Measurements from ENCODE around the gene GNAL.
"Not testable (repeated sequence)": the region's sequence is repeated elsewhere in the genome, so short reads cannot be mapped to it uniquely, and the experiment has no call there.

Gene GNAL

GRCh38 chr18:11688972-11689668 lies at the start of gene GNAL:
Gene GNAL, plus strand, starts transcription at chr18:11689264. Its CDS starts 300 bp downstream, at chr18:11689564.
- DNase-seq (ENCODE audit: low read depth in 2 of 2, low spot score in 1 of 2): no peak

- not testable (repeated sequence) for DNase-seq (ENCODE audit: low read depth in 2 of 2, low spot score in 1 of 2)
These were observed 41.8 kb upstream of the GNAL start for GRCh38 chr18:11647310-11647709.

- not testable (repeated sequence) for DNase-seq (ENCODE audit: low read depth in 2 of 2, low spot score in 1 of 2)
These were observed 41.3 kb upstream of the GNAL start for GRCh38 chr18:11647804-11648203.

- no peak for DNase-seq (ENCODE audit: low read depth in 2 of 2, low spot score in 1 of 2)
These were observed 39.2 kb upstream of the GNAL start for GRCh38 chr18:11649839-11650238.

- DNase-seq (ENCODE audit: low read depth in 2 of 2, low spot score in 1 of 2): no peak
These were observed 37.2 kb upstream of the GNAL start for GRCh38 chr18:11651899-11652298.

GRCh38 chr18:11653521-11653920 lies 35.5 kb upstream of the GNAL start:
- DNase-seq (ENCODE audit: low read depth in 2 of 2, low spot score in 1 of 2): no peak

- DNase-seq (ENCODE audit: low read depth in 2 of 2, low spot score in 1 of 2): no peak
These were observed 34.1 kb upstream of the GNAL start for GRCh38 chr18:11654736-11655605.

GRCh38 chr18:11655606-11655932 lies 33.5 kb upstream of the GNAL start:
- no peak for DNase-seq (ENCODE audit: low read depth in 2 of 2, low spot score in 1 of 2)

GRCh38 chr18:11657152-11657551 lies 31.9 kb upstream of the GNAL start:
- DNase-seq (ENCODE audit: low read depth in 2 of 2, low spot score in 1 of 2): no peak

- no peak for DNase-seq (ENCODE audit: low read depth in 2 of 2, low spot score in 1 of 2)
These were observed 31.5 kb upstream of the GNAL start for GRCh38 chr18:11657554-11657953.

- no peak for DNase-seq (ENCODE audit: low read depth in 2 of 2, low spot score in 1 of 2)
These were observed 31.0 kb upstream of the GNAL start for GRCh38 chr18:11658019-11658418.

GRCh38 chr18:11658989-11659388 lies 30.1 kb upstream of the GNAL start:
- no peak for DNase-seq (ENCODE audit: low read depth in 2 of 2, low spot score in 1 of 2)

- DNase-seq (ENCODE audit: low read depth in 2 of 2, low spot score in 1 of 2): no peak
These were observed 28.4 kb upstream of the GNAL start for GRCh38 chr18:11660691-11661090.

- DNase-seq (ENCODE audit: low read depth in 2 of 2, low spot score in 1 of 2): no peak
These were observed 27.6 kb upstream of the GNAL start for GRCh38 chr18:11661430-11661829.

GRCh38 chr18:11663439-11664029 lies 25.5 kb upstream of the GNAL start:
- no peak for DNase-seq (ENCODE audit: low read depth in 2 of 2, low spot score in 1 of 2)

- no peak for DNase-seq (ENCODE audit: low read depth in 2 of 2, low spot score in 1 of 2)
These were observed 24.8 kb upstream of the GNAL start for GRCh38 chr18:11664286-11664685.

GRCh38 chr18:11665146-11665545 lies 23.9 kb upstream of the GNAL start:
- DNase-seq (ENCODE audit: low read depth in 2 of 2, low spot score in 1 of 2): no peak

GRCh38 chr18:11665587-11665986 lies 23.5 kb upstream of the GNAL start:
- DNase-seq (ENCODE audit: low read depth in 2 of 2, low spot score in 1 of 2): no peak

GRCh38 chr18:11666176-11666575 lies 22.9 kb upstream of the GNAL start:
- no peak for DNase-seq (ENCODE audit: low read depth in 2 of 2, low spot score in 1 of 2)

GRCh38 chr18:11666831-11667230 lies 22.2 kb upstream of the GNAL start:
- no peak for DNase-seq (ENCODE audit: low read depth in 2 of 2, low spot score in 1 of 2)

- DNase-seq (ENCODE audit: low read depth in 2 of 2, low spot score in 1 of 2): no peak
These were observed 21.5 kb upstream of the GNAL start for GRCh38 chr18:11667578-11667977.

Data from stimulated activated CD8-positive, alpha-beta memory T cell treated with anti-CD3 and anti-CD28 coated beads, Interleukin-4, amount 100 ng/mL, for 1 hour (primary cell).